HG03571 (cell line): ENCODE results near the gene NPM1.

ENCODE experiments used
- ATAC-seq: cut with Tn5 transposase; IDR thresholded peaks from one replicate; pipeline ENCODE4 v1.9.1; 2021; ENCODE audit not compliant: unreplicated experiment

Gene NPM1

DNA sequence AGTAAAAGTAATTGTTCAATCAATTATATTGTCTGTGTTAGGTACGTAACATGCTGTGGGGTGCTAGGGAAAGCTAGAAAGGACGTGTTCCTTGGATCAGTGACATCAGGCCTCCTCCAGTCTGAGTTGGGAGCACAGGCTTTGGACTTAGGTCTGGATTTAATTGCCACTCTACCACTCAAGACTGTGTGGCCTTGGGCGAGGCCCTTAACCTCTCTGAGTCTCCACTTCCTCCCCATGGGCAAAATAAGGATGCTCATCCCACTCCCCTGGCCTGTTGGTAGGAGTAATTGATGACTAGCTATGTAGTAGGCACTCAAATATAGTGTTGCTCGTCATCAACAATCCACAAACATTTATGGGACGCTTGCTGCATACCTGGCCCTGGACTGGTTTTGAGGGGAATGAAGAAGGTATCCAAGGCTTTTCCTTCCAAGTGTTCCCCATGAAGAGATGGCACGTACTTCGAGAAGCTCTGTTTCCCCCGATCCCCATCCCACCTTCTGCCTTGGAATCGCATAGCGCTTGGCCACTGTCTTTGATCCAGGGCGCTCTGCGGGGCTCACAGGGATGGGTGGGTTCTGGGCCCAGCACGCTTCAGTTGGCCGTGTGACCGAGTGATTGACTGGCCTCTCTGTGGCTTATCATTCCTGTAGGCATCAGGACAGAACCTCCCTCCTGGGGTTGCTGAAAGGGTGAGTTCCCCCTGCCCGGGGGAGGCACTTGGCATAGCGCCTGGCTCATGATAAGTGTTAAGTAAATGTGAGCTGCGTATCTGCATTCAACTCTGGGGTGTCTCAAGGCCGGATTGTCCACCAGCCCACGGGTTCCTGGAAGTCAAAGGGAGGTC lies 39.9 kb downstream of the NPM1 start:
- no peak for ATAC-seq

DNA sequence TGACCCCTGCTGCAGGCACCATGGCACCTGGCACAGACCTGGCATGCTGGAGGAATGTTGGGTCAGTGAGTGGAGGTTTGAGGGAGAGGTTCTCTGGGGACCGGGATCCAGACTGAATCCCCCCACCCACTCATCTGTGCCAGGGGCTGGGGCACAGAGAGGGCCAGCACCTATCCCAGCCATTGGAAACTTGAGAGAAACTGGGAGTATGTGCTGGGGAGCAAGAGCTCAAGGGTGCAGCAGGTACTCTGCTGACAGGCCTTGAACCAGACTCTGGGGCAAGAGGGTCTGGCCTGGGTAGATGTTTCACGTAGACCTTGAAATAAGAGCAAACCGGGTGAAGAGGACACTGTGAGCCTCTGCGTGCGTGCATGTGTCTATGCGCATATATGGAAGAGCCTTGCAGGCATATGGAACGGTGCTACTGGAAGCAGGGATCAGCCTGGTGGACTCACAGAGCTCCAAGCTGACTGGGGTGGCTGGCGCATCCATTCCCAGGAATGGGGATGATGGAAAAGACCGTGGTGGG lies 40.6 kb downstream of the NPM1 start:
- no peak for ATAC-seq

DNA sequence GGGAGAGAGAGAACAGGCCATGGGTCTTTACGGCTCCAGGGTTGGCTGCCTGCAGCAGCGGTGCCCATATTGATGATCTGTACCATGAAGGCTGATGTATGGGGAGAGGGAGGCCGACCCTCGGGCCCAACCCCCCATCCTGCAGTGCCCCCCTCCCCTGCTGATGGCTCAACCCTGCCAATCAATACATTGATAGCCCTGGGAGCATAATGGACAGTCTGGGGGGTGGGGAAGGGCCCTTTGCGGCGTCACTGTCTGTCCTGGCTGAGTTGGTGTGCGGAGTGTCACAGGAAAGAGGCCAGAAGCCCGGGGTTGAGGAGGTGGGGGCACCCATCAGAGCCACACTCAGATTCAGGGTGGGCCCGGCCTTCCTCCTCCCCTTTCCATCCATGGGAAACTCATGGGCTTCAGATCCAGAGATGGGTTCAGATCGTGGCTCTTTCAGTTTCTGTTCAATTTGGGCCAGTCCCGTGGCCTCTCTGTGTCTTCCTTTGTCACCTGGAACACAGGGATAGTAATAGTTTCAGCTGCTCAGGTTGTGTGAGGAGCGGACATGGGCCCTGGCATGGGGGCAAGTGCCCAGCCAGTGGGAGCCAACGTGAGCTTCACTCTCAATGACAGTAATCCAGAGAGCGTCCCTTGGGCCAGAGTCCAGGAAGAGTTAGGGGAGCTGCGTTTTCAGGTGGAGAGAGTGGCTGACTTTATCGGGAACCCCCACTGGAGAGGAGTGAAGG lies 41.3 kb downstream of the NPM1 start:
- no peak for ATAC-seq

DNA sequence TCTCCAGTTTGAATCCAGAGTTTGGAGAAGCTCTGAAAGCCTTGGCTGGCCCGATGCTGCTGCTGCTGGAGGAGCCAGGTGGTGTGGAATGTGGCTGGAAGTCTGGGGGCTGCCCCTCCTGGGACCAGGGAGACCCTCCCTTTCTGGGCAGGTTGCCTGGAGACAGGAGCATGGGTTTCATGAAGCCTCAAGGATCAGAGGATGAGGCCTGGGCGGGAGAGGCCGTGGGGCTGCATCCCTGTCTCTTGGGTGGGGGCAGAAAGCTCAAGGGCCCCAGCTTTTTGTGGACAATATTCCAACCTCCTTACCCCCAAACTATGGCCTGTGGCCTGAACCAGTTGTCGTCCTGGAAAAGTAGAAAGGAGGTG lies 41.9 kb downstream of the NPM1 start:
- ATAC-seq: no peak

DNA sequence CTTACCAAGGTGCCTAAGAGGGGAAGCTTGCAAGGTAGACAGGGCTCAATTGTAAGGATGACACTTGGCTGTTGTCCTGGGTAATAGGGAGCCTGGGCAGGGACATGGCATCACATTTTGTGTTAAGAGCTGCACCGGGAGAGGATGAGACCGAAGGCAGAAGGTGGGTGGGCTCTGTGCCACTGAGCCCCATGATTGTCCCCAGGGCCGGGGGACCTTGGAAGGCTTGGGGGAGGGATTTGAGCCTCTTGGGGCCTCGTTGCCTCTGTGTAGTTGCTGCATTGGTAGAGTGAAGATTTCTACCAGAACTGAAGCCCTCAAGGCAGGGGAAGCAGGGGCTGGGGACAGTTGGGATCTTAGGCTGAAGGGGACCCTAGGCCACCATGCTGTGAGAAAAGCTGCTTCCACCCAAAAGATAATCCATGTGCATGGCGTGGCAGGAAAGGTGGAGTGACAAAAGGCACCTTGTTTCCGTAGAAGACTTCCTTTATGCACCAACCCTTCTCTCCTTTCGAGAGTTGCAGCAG lies 43.7 kb downstream of the NPM1 start:
- ATAC-seq: no peak

DNA sequence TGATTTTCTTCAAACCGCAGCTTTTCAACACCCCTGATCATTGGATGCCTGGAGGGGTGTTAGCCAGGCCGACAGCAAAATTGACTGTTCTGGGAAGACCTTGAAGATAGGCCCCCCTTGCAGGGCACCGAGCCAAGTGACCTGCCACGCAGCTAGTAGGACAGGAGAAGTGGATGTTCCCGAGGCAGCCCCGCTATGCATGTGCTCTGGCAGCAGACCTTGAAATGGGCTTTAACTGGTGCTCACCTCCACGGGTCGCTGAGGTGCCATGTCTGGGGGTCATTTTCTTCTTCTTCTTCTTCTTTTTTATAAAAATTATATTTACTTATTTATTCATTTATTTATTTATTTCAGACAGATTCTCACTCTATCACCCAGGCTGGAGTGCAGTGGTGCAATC lies 44.4 kb downstream of the NPM1 start:
- no peak for ATAC-seq

DNA sequence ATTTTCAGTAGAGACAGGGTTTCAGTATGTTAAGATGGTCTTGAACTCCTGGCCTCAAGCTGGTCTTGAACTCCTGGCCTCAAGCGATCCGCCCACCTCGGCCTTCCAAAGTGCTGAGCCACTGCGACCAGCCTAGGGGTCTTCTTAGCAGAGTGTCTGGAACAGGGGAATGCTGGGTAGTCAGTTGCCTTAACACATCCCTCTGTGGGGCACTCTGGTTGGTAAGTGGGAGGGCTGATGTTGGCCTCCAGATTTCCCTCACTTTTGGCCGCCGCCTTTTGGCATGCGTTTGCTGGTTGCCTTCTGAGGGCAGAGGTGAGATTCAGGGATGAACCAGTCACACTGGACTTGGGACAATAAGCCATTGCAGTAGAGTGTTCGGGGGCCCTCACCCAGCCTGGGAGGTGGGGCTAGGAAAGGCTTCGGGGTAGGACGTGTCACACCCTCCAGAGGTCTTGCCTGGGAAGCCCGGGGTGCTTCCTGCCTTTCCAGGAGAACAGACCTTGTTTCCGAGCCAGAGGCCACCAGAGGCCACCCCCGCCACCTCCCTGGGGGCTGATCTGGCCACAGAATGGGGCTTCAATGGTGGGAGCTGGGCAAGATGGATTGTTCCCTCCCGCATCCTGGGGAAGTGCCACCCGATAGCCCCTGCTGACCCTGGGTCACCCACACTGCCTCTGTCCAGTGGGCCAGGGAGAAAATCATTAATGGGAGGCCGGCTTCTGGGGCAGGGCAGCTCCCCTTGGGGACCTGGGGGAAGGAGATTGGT lies 45.1 kb downstream of the NPM1 start:
- ATAC-seq: no peak

DNA sequence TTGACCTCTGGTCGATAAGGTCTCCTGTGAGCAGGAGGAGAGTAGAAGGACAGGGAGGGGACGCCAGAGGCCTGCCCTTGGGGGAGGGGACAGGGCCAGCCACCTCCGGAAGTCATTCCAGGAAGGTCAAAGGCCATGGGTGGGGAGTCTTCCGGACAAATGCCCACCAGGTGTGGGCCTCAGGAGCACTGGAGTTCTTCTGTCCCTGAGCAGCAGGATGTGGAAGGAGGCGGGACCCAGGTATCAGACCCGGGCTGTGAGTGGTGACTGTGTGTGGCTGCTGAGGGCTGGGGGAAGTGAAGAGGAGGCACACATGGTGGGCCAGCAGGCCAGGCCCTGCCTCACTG lies 45.7 kb downstream of the NPM1 start:
- no peak for ATAC-seq

DNA sequence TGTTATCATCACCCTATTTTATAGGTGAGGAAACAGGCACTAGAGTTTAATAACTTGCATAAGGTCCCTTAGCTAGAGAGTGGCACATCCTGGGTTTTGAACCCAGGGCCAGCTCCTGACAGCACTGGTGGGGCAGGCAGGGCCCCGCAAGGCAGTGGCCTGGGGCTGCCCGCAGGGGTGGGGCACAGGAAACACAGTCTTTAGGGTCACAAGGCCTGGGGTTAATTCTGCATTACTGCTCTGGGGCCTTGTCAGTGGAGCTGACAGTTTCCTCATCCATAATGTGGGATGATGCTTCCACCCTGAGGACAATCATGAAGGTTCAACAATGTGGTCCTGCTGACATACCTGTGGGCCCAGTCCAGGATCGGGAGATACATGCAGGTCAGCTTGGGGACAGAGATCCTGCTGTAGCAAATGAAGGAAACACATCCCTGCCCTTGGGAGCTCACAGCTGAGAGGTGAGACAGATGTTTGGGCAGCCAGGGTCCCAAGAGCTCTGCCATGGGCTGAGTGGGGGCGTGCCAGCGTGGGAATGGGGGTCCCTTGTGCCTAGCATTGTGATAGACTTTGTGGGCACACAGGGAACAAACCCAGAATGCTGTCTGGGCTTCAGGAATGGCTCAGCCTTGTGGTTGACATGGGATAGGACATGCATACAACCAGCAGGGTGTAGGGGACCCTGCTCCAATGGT lies 46.5 kb downstream of the NPM1 start:
- no peak for ATAC-seq

DNA sequence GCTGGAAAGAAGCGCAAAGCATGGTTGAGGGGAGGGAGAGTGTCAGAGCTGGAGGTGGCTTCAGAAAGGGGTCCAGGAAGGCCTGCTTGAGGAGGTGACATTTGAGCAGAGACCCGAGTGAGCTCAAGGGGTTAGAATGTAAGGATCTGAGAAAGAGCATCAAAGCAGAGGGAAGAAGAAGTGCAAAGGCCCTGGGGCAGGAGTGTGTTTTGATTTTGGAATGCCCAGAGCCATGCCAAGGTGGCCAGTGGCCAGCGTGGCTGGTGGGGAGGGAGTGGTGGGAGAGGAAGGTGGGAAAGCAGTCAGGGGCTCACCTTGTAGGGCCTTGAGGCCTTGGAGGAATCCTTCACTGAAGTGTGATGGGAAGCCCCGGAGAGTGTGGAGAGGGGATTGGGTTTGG lies 47.2 kb downstream of the NPM1 start:
- no peak for ATAC-seq

DNA sequence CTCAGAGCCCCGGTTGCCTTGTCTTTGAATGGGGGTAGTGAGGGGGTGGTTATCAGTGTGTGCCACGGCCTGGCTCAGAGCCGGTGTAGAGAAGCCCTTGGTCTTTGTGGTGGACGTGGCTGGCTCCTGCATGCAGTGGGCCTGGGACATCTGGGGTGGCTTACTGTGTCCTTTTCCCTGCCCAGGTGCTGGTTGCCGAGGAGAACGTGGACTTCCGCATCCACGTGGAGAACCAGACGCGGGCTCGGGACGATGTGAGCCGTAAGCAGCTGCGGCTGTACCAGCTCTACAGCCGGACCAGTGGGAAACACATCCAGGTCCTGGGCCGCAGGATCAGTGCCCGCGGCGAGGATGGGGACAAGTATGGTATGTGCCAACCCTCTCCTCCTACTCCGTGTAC lies 48.3 kb downstream of the NPM1 start:
- no peak for ATAC-seq

DNA sequence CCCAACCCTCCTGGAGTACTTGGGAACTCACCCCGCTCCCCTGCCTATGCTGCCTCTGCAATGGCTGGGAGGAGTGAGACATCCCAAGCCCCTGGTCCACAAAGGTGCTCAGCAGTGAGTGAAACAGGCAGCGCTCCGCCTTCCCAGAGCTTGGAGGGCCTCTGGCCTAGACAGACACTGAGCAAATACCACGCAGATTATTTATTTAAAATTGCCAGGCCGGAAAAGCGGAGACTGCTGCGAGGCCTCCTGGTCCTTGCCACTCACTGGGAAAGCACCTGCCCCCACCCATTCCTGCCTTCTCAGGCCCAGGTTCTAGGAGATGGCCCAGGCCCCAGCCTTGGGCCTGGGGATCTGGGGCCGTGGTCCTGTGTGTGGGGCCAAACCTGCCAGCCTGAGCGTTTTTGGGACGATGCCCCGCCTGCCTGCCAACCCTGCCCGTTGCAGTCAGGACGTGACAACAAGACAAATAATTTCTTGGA lies 49.2 kb downstream of the NPM1 start:
- no peak for ATAC-seq

DNA sequence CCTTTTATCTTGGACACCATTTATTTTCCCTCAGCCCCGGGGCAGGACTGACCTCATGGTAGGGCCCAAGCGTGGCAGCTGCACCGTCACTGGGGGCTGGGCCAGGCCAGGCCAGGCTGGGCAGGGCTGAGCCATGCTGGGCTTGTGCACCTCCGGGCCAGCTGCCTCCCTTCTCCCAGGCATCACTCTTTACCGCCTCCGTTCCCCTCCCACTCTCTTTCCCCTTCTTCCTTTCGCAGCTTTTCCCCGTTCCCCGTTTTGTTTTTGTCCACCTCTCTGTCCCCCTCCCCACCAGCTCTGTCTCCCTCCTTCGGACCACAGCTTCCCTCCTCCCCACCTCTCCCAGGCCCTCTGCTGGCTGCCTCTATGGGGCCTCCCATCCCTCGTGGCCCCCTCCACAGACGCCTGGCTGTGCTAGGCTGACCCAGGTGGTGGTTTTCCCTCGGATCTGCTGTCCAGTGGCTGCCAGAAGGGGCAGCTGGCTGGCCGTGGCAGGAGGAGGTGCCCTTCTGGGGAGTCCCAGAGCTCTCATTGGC lies 49.7 kb downstream of the NPM1 start:
- no peak for ATAC-seq

DNA sequence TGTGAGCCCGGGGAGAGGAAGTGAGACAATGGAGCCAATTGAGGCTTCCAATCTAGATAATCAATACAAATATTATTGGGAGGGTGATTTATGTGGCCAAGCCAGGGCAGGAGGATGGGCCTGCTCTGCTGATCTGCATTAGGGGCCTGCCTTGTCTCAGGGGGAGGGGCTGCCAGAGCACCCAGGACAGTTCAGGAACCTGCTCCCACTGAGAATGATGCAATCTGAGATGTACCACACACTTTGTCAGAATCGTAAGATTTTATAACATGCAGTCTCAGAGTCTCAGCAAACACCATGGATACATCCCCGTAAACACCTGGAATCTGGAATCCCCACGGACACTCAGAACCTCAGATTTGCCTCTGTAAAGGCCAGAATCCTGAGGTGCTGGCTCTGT lies 51.1 kb downstream of the NPM1 start:
- ATAC-seq: no peak

DNA sequence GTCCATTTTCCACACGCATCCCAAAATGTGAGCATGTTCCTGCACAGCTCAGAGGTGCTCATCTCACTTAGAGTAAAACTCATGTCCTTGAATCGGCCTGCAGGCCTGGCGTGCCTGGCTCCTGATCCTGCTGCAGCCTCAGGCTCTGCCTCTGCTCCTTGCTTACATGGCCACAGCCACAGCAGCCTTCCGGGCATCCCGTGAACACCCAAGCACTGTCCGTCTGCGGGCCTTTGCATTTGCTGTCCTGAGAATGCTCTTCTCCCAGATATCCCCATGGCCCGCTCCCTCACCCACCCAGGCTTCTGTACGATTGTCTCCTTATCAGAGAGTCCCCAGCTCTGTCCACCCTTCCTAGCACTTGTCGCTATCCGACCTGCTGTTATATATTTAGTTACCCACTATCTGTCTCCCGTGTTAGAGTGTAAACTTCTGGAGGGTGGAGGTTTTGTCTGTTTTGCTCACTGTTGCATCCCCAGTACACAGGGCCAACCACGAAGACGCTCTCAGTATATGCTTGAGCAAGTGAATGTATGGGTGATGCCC lies 53.7 kb downstream of the NPM1 start:
- ATAC-seq: no peak

DNA sequence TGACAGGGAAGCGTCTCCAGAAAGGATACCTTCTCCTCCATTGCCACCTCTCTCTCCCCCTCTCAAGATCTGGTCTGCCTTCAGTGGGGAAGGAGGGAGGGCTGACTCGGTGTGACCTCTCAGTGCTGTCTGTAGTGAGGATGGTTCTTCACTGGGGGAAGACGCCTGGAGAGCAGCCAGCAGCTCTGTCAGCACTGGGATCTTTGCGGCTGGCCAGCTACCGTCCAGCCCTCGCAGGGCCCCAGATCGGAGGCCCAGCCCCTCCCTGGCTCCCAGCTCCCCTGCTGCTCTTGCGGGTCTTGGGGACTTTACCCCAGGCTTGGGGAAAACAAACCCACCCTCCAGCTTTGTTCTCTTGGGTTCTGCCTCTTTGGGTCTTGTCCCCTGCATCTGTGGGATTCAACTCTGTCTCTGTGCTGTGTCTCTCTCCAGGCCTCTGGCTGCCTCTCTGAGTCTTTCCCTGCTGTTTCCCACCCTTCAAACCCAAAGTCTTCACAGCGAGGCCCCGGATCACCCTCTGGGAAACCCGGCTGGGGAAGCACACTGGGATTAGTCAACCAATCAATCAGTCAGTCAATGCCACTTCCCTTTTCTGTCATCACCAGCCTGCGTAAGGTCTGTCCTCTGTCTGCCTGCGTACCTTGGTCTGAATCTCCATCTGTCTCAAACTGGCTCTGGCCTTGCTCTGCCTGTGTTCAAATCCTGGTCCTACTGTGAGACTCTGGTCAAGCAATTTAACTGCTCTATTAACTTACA lies 54.8 kb downstream of the NPM1 start:
- no peak for ATAC-seq

DNA sequence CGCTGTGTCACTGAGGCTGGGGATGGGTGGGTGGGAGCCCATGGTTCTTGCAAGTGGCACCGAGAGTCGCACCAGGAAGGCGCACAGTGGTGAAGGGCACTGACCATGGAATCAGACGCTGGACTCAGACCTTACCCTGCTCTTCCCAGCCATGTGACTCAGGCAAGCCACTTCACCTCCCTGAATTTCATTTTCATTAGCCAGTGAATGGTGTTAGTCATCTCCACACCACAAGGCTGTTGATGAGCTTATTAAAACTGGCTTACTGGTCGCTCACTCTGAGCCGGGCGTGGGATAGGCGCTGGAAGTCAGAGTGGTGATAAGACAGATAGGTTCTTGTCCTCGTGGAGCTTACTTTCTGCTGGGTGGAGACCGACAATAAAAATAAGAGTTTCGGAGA lies 56.9 kb downstream of the NPM1 start:
- no peak for ATAC-seq

DNA sequence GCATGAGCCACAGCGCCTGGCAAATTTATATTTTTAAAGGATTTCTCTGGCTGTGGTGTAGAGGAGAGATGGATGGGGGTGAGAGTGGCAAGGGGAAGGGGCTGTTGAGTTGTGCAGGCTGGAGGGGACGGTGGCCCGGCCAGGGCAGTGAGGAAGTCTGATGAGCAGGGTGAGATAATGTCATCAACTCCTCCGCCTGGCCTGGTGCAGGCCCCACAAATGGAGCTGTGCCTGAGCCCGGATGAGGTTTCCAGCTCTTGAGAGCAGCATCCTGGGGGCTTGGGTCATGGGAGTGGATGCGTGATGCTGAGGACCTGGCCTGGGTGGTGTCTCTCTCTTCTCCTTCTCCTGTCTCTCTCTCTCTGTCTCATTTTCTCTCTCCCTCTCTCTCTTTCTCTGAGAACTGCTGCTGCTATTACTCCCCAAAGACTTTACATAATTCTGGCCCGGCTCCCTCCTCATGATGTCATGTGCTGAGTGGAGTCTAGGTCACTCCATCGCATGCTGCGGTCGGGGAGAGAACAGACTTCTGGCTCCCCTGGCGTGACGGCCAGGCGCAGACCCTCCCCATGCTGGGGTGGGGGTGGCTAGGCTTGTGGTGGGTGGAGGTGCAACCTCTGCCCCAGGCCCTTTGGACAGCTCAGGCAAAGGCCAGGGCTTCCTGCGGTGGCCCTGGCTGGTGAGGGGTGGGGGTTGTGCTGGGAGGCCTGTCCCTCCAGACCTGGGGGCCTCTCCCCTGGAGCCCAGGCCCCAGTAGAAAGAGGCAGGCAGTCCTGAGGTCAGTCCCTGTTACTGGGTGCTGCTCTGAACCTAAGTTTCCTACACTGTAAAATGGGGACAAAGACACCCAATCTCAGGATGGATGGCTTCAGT lies 58.2 kb downstream of the NPM1 start:
- ATAC-seq: no peak
